CD4-positive, alpha-beta T cell (primary cell): ENCODE data around the gene NRF1. TPM values are rescaled to one million over a fixed set of nuclear protein-coding genes. Genes with fewer than 3 reads are reported as not detected.
"Not testable (repeated sequence)": the region's sequence is repeated elsewhere in the genome, so short reads cannot be mapped to it uniquely, and the experiment has no call there.

Source experiments
- ATAC-seq: fragments of 200-7000 bp; cut with Tn5 transposase; one replicate; pipeline ENCODE4 v1.10.0; 2022; ENCODE audit warnings: mild to moderate bottlenecking; ENCODE audit not compliant: poor library complexity
- CTCF ChIA-PET: fragments of 350-600 bp; sonication (Branson Sonifier 250); formaldehyde crosslinking; loops from one replicate; lab custom pipeline; 2021; ENCODE audit warnings: antibody characterized with exemption, inconsistent platforms; lab: Charles Lee
- POLR2A ChIA-PET: fragments of 350-600 bp; sonication (Branson Sonifier 250); formaldehyde crosslinking; loops from one replicate; lab custom pipeline; 2021; ENCODE audit warnings: antibody characterized with exemption, inconsistent platforms; lab: Charles Lee
- DNase-seq, 14 experiments: peaks; one replicate each; pipeline ENCODE4 v3.0.0-alpha.2; 2013 to 2020; ENCODE audit warnings: mixed read lengths in 2 of 14
- H3K27ac ChIP-seq, 2 donors: one replicate each; pipeline versions ENCODE4 v1.5.1 to v1.7.0; 2013; ENCODE audit warnings: low read length in 2 of 2, low read depth in 1 of 2, mild to moderate bottlenecking in 1 of 2
- H3K27me3 ChIP-seq, 2 experiments: 1 replicate in 1 of 2; 2 replicates in 1 of 2; pipeline versions ENCODE4 v1.6.1 to v1.7.0; 2013; ENCODE audit warnings: low read length in 2 of 2, control low read depth in 1 of 2, mild to moderate bottlenecking in 1 of 2, moderate library complexity in 1 of 2; ENCODE audit not compliant: insufficient read depth in 2 of 2, control insufficient read depth in 1 of 2
- H3K36me3 ChIP-seq: one replicate; pipeline ENCODE4 v1.6.1; 2013; ENCODE audit warnings: low read length, control low read depth; ENCODE audit not compliant: insufficient read depth
- H3K4me1 ChIP-seq: one replicate; pipeline ENCODE4 v1.6.1; 2013; ENCODE audit warnings: low read length, control low read depth; ENCODE audit not compliant: insufficient read depth
- H3K4me3 ChIP-seq: one replicate; pipeline ENCODE4 v1.5.1; 2013; ENCODE audit warnings: mild to moderate bottlenecking, low read length, moderate library complexity
- H3K9me3 ChIP-seq, 2 experiments: 1 replicate in 1 of 2; 2 replicates in 1 of 2; pipeline versions ENCODE4 v1.6.1 to v1.7.0; 2013; ENCODE audit warnings: low read length in 2 of 2, mild to moderate bottlenecking in 2 of 2, control low read depth in 1 of 2, moderate library complexity in 1 of 2; ENCODE audit not compliant: control insufficient read depth in 1 of 2, insufficient read depth in 1 of 2
- H3K27ac Mint-ChIP-seq: one replicate; pipeline ENCODE4 v1.8.0; 2020; ENCODE audit warnings: mixed read lengths
- H3K27me3 Mint-ChIP-seq: one replicate; pipeline ENCODE4 v1.8.0; 2021; ENCODE audit warnings: mixed read lengths
- H3K36me3 Mint-ChIP-seq: one replicate; pipeline ENCODE4 v1.8.0; 2021; ENCODE audit warnings: low read depth, mixed read lengths
- H3K4me1 Mint-ChIP-seq: one replicate; pipeline ENCODE4 v1.8.0; 2021; ENCODE audit warnings: low read depth, mixed read lengths
- H3K4me3 Mint-ChIP-seq: one replicate; pipeline ENCODE4 v1.8.0; 2020; ENCODE audit warnings: mild to moderate bottlenecking, mixed read lengths
- H3K9me3 Mint-ChIP-seq: one replicate; pipeline ENCODE4 v1.8.0; 2020; ENCODE audit warnings: mixed read lengths
- CTCF ChIP-seq: fragments of 200-600 bp; IDR thresholded peaks from one replicate; pipeline ENCODE4 v1.8.0; 2022; ENCODE audit warnings: antibody characterized with exemption, mild to moderate bottlenecking
- intact Hi-C, 2 experiments: fragments of 100-400 bp; cut with DNase I in 1 of 2; cut with micrococcal nuclease in 1 of 2; formaldehyde crosslinking; loops; one replicate each; pipeline versions ENCODE4 v1.15.1 to v1.9.0; 2023 to 2025; cut with DNase I, micrococcal nuclease
- total RNA-seq, 174 experiments: library from RNA in 2 of 174; stranded (reverse) in 2 of 174; gene quantifications; one replicate each; pipeline ENCODE4 v1.2.3 and lab custom pipeline; 2021 to 2026

The NRF1 gene
- total RNA-seq, 2 experiments from 2014 or later = 35.4 to 36.1 TPM

- no peak overlapping the region for H3K4me3 ChIP-seq
- peaks cover 28% of the 10 kb centered on the region for H3K27me3 Mint-ChIP-seq
- H3K27ac Mint-ChIP-seq = no peak overlapping the region
- DNase-seq (no peak), ATAC-seq (no peak)
- H3K4me3 Mint-ChIP-seq = no peak overlapping the region
- no peaks in the 10 kb centered on the region for H3K36me3 Mint-ChIP-seq
- intact Hi-C loops = no loop called here
- H3K4me1 Mint-ChIP-seq = no peaks in the 10 kb centered on the region
- H3K27ac ChIP-seq = no peak overlapping the region
- H3K9me3 ChIP-seq = no peaks in the 10 kb centered on the region
- POLR2A ChIA-PET = no interaction called here
- no peaks in the 10 kb centered on the region for H3K36me3 ChIP-seq
- CTCF ChIA-PET = no interaction called here
- peaks cover 1 to 15% of the 10 kb centered on the region in 2 experiments for H3K27me3 ChIP-seq
- no peaks in the 10 kb centered on the region for H3K9me3 Mint-ChIP-seq
- no peak for TF ChIP-seq CTCF
- H3K4me1 ChIP-seq = no peaks in the 10 kb centered on the region
These were observed 181.2 kb downstream of the NRF1 start for GRCh38 chr7:129792721-129793120.

GRCh38 chr7:129793506-129794310, 182.2 kb downstream of the NRF1 start:
- H3K9me3 Mint-ChIP-seq = no peaks in the 10 kb centered on the region
- no peaks in the 10 kb centered on the region for H3K36me3 Mint-ChIP-seq
- POLR2A ChIA-PET = no interaction called here
- DNase-seq = no peak
- no peaks in the 10 kb centered on the region for H3K4me1 ChIP-seq
- H3K27ac ChIP-seq = no peak overlapping the region
- no peak overlapping the region for H3K4me3 ChIP-seq
- no peak for ATAC-seq
- CTCF ChIA-PET = no interaction called here
- H3K36me3 ChIP-seq = no peaks in the 10 kb centered on the region
- H3K27me3 Mint-ChIP-seq = peaks cover 22% of the 10 kb centered on the region
- H3K4me3 Mint-ChIP-seq = no peak overlapping the region
- H3K9me3 ChIP-seq = no peaks in the 10 kb centered on the region
- no peak overlapping the region for H3K27ac Mint-ChIP-seq
- TF ChIP-seq CTCF = no peak
- H3K4me1 Mint-ChIP-seq = no peaks in the 10 kb centered on the region
- intact Hi-C loops = no loop called here
- H3K27me3 ChIP-seq = peaks cover 0 to 10% of the 10 kb centered on the region in 2 experiments

GRCh38 chr7:129794461-129794860, 182.9 kb downstream of the NRF1 start:
- CTCF ChIA-PET, POLR2A ChIA-PET: not testable (repeated sequence)

More at GRCh38 chr7:129794461-129794860, 182.9 kb downstream of the NRF1 start:
- H3K4me1 Mint-ChIP-seq, H3K4me1 ChIP-seq, intact Hi-C loops, H3K36me3 Mint-ChIP-seq, H3K4me3 Mint-ChIP-seq, H3K9me3 Mint-ChIP-seq, ATAC-seq, H3K27me3 ChIP-seq, H3K27ac Mint-ChIP-seq, H3K36me3 ChIP-seq, H3K9me3 ChIP-seq, H3K4me3 ChIP-seq, DNase-seq, H3K27ac ChIP-seq: not testable (repeated sequence)
- H3K27me3 Mint-ChIP-seq = peaks cover 14% of the 10 kb centered on the region
